GM11168 (cell line): ENCODE results near the gene CDC42SE2.

Source experiments
- in situ Hi-C: fragments of 300-500 bp; cut with MboI; formaldehyde crosslinking; loops from one replicate; pipeline ENCODE4 v1.12.0; 2022; ENCODE audit warnings: low sequenced_read_pairs; ENCODE audit not compliant: unreplicated experiment

Gene CDC42SE2

GRCh38 chr5:131263648-131264450, at the start of gene CDC42SE2:
Gene CDC42SE2 (plus strand): TSS chr5:131264053. CDS start chr5:131359494, 95,441 bp downstream.
- in situ Hi-C loops, result no loop called here

- in situ Hi-C loops, result no loop called here
Measured at GRCh38 chr5:131214609-131215227, 49.1 kb upstream of the CDC42SE2 start.

GRCh38 chr5:131217791-131218190, 46.1 kb upstream of the CDC42SE2 start:
- in situ Hi-C loops, result no loop called here

GRCh38 chr5:131218392-131218791, 45.5 kb upstream of the CDC42SE2 start:
- in situ Hi-C loops, result no loop called here

- in situ Hi-C loops, result no loop called here
Measured at GRCh38 chr5:131220566-131220965, 43.3 kb upstream of the CDC42SE2 start.

- in situ Hi-C loops, result no loop called here
Measured at GRCh38 chr5:131221008-131221703, 42.7 kb upstream of the CDC42SE2 start.

- in situ Hi-C loops, result no loop called here
Measured at GRCh38 chr5:131221888-131222287, 42.0 kb upstream of the CDC42SE2 start.

GRCh38 chr5:131222731-131223130, 41.1 kb upstream of the CDC42SE2 start:
- in situ Hi-C loops, result no loop called here

GRCh38 chr5:131223751-131224386, 40.0 kb upstream of the CDC42SE2 start:
- in situ Hi-C loops, result no loop called here

- in situ Hi-C loops, result no loop called here
Measured at GRCh38 chr5:131224387-131225201, 39.3 kb upstream of the CDC42SE2 start.

- in situ Hi-C loops, result no loop called here
Measured at GRCh38 chr5:131225282-131225974, 38.4 kb upstream of the CDC42SE2 start.

- in situ Hi-C loops, result no loop called here
Measured at GRCh38 chr5:131226899-131227298, 37.0 kb upstream of the CDC42SE2 start.

- in situ Hi-C loops, result no loop called here
Measured at GRCh38 chr5:131228646-131229045, 35.2 kb upstream of the CDC42SE2 start.

- in situ Hi-C loops, result no loop called here
Measured at GRCh38 chr5:131229623-131230022, 34.2 kb upstream of the CDC42SE2 start.

- in situ Hi-C loops, result no loop called here
Measured at GRCh38 chr5:131230406-131230805, 33.4 kb upstream of the CDC42SE2 start.

- in situ Hi-C loops, result no loop called here
Measured at GRCh38 chr5:131239686-131240085, 24.2 kb upstream of the CDC42SE2 start.

- in situ Hi-C loops, result no loop called here
Measured at GRCh38 chr5:131242728-131243255, 21.1 kb upstream of the CDC42SE2 start.

- in situ Hi-C loops, result no loop called here
Measured at GRCh38 chr5:131245312-131245711, 18.5 kb upstream of the CDC42SE2 start.

GRCh38 chr5:131245948-131246347, 17.9 kb upstream of the CDC42SE2 start:
- in situ Hi-C loops, result no loop called here
